HepG2 (cell line): ENCODE measurements around the gene MED15. TPM values are rescaled to one million over a fixed set of nuclear protein-coding genes. Genes with fewer than 3 reads are reported as not detected.

Experiments
- AKAP8 ChIP-seq: sonication (generic); formaldehyde crosslinking; IDR thresholded peaks from 2 replicates; pipeline ENCODE4 v1.5.1; 2020; ENCODE audit warnings: mild to moderate bottlenecking, missing genetic modification reagents
- ATF7-NPFF ChIP-seq: sonication (generic); formaldehyde crosslinking; IDR thresholded peaks from 2 replicates; pipeline ENCODE4 v1.8.1; 2023; ENCODE audit warnings: mild to moderate bottlenecking, low read depth, missing genetic modification reagents, moderate library complexity
- CBX1 ChIP-seq: IDR thresholded peaks from one replicate; pipeline ENCODE4 v1.6.1; 2016; ENCODE audit warnings: antibody characterized with exemption, low read depth
- CREM ChIP-seq, 2 experiments: sonication (generic) in 1 of 2; formaldehyde crosslinking in 1 of 2; IDR thresholded peaks; 2 replicates each; pipeline versions ENCODE4 v1.4.0 to v1.6.1; 2016 to 2020; ENCODE audit warnings: antibody characterized with exemption in 1 of 2, mild to moderate bottlenecking in 1 of 2, missing genetic modification reagents in 1 of 2
- HHEX ChIP-seq: IDR thresholded peaks from 2 replicates; pipeline ENCODE4 v1.6.1; 2016; ENCODE audit warnings: control low read depth
- HNRNPUL1 ChIP-seq: fragments of 200-400 bp; formaldehyde crosslinking; IDR thresholded peaks from 2 replicates; pipeline ENCODE4 v1.6.1; 2017; ENCODE audit warnings: low read depth, mild to moderate bottlenecking, low read length, moderate library complexity
- KAT8 ChIP-seq: IDR thresholded peaks from 2 replicates; pipeline ENCODE4 v1.6.1; 2016; ENCODE audit warnings: missing genetic modification reagents, missing compliant biosample characterization
- KDM3A ChIP-seq: IDR thresholded peaks from 2 replicates; pipeline ENCODE4 v1.6.1; 2018; ENCODE audit warnings: low read depth, missing compliant biosample characterization
- MTA3 ChIP-seq: sonication (generic); formaldehyde crosslinking; IDR thresholded peaks from 2 replicates; pipeline ENCODE4 v1.4.0; 2020; ENCODE audit warnings: missing genetic modification reagents
- NR1H2 ChIP-seq: sonication (generic); formaldehyde crosslinking; IDR thresholded peaks from 2 replicates; pipeline ENCODE4 v1.8.1; 2022; ENCODE audit warnings: low read depth, missing genetic modification reagents, borderline replicate concordance
- POLR2G ChIP-seq: fragments of 200-400 bp; formaldehyde crosslinking; IDR thresholded peaks from 2 replicates; pipeline ENCODE4 v1.6.1; 2018; ENCODE audit warnings: mild to moderate bottlenecking, low read depth, low read length, moderate library complexity
- RFXANK ChIP-seq: IDR thresholded peaks from 2 replicates; pipeline ENCODE4 v1.6.1; 2016
- SRSF4 ChIP-seq: fragments of 200-400 bp; formaldehyde crosslinking; IDR thresholded peaks from one replicate; pipeline ENCODE4 v1.6.1; 2018; ENCODE audit warnings: mild to moderate bottlenecking, low read depth, low read length, moderate library complexity; ENCODE audit not compliant: poor library complexity, severe bottlenecking
- WIZ ChIP-seq: sonication (generic); formaldehyde crosslinking; IDR thresholded peaks from 2 replicates; pipeline ENCODE4 v1.5.1; 2020; ENCODE audit warnings: mild to moderate bottlenecking, missing genetic modification reagents
- ZNF160 ChIP-seq: sonication (generic); formaldehyde crosslinking; IDR thresholded peaks from 2 replicates; pipeline ENCODE4 v1.8.0; 2022; ENCODE audit warnings: mild to moderate bottlenecking, inconsistent platforms, missing genetic modification reagents
- ZNF34 ChIP-seq: sonication (generic); formaldehyde crosslinking; IDR thresholded peaks from 2 replicates; pipeline ENCODE4 v1.4.0; 2020; ENCODE audit warnings: mild to moderate bottlenecking, missing genetic modification reagents, borderline replicate concordance
- ZNF510 ChIP-seq: sonication (generic); formaldehyde crosslinking; IDR thresholded peaks from 2 replicates; pipeline ENCODE4 v1.4.0; 2020; ENCODE audit warnings: low read depth, mild to moderate bottlenecking, missing genetic modification reagents
- ZNF747 ChIP-seq: sonication (generic); formaldehyde crosslinking; IDR thresholded peaks from 2 replicates; pipeline ENCODE4 v1.8.1; 2023; ENCODE audit warnings: missing genetic modification reagents, mild to moderate bottlenecking, borderline replicate concordance
- ZNF776 ChIP-seq: sonication (generic); formaldehyde crosslinking; IDR thresholded peaks from 2 replicates; pipeline ENCODE4 v1.4.0; 2020; ENCODE audit warnings: mild to moderate bottlenecking, missing genetic modification reagents
- polyA plus RNA-seq, 8 experiments: library from polyadenylated mRNA; depleted of rRNA in 3 of 8; stranded (reverse) in 7 of 8; unstranded in 1 of 8; fragments of >200 nt; fragmentation: Illumina TruSeq in 4 of 8; extraction: Trizol in 4 of 8; gene quantifications; 2 replicates each; pipeline versions ENCODE4 v1.2.1 to v1.2.3, GENCODE V29; 2011 to 2016; ENCODE audit warnings: low read depth in 4 of 8, missing spikeins in 1 of 8, mixed read lengths in 1 of 8; ENCODE audit not compliant: insufficient read depth in 1 of 8
- total RNA-seq, 5 experiments: library from RNA; depleted of rRNA; stranded (reverse); fragments of >200 nt; fragmentation: Illumina TruSeq; extraction: Trizol; gene quantifications; 2 replicates each; pipeline ENCODE4 v1.2.3, GENCODE V29; 2016; ENCODE audit warnings: low read depth in 1 of 5
- TF ChIP-seq, protein P1 (sequence below): sonication (generic); formaldehyde crosslinking; IDR thresholded peaks from 2 replicates; pipeline ENCODE4 v1.4.0; 2020; ENCODE audit warnings: missing genetic modification reagents
- TF ChIP-seq, protein P2 (sequence below): IDR thresholded peaks from 2 replicates; pipeline ENCODE4 v1.6.1; 2016; ENCODE audit warnings: missing genetic modification reagents, missing compliant biosample characterization
- TF ChIP-seq, protein P3 (sequence below): sonication (generic); formaldehyde crosslinking; IDR thresholded peaks from 2 replicates; pipeline ENCODE4 v1.4.0; 2020; ENCODE audit warnings: missing genetic modification reagents
- TF ChIP-seq, protein P4 (sequence below): sonication (generic); formaldehyde crosslinking; IDR thresholded peaks from 2 replicates; pipeline ENCODE4 v1.4.0; 2020; ENCODE audit warnings: missing genetic modification reagents

Gene MED15
- total and polyA plus RNA-seq, 2 of the 13 experiments (the other 11 are each of a cell fraction or from before 2014, with no cell fraction given) = 14.3 to 27.0 TPM

DNA sequence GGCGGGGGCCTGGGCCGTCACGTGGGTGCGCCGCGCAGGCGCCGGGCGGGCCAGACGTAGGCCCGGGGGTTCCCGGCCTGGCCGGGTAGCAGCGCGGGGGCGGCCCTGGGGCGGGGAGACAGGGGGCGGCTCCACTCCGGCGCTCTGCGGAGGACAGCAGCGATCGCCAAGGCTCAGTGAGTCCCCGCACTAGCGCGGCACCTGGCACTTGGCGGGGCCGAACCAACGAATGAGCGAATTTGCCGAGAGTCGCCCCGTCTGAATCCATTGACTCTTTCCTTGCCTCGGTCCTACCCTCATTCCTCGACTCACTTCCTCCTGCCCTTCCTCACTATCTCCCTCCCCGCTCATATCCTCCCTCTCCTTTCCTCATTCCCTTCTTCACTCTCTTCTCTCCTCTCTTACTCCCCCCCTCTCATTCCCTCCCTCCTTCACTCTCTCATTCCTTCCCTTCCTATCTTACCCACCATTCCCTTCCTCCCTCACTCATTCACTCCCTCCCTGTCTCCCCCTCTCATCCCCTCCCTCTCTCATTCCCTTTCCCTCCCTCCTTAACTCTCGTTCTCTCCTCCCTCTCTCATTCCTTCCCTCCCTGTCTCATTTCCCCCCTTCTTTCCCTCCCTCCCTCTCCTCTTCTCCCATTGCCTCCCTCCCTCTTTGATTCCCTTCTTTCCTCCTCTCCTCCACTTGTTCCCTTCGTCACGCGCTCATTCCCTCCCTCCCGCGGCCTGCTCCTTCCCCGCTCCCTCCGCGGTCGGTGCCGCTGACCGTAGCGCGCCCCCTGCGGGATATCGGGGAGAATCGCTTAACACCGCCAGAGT, 11.3 kb upstream of the MED15 start (continued):
- TF ChIP-seq HNRNPUL1 (no peak), ZNF34 (CRISPR knock-in tag) (no peak), MTA3 (no peak), ZNF747 (CRISPR knock-in tag) (0 out of 2 replicates have a peak, but pooled peaks have one; percentile 10), HHEX (CRISPR knock-in tag) (no peak), ZNF160 (CRISPR knock-in tag) (no peak; the same call in 1 of the 2 replicates), ZNF510 (CRISPR knock-in tag) (0 out of 2 replicates have a peak, but pooled peaks have one; percentile 25), KAT8 (CRISPR knock-in tag) (peak; percentile 42), NR1H2 (CRISPR knock-in tag) (0 out of 2 replicates have a peak, but pooled peaks have one; percentile 11), POLR2G (peak; percentile 80; the same call in 1 of the 2 replicates), CREM (IDR thresholded peaks at IDR 0.05) (no peak), CREM (CRISPR knock-in tag; IDR thresholded peaks at IDR 0.05) (no peak), ZNF776 (CRISPR knock-in tag) (0 out of 2 replicates have a peak, but pooled peaks have one; percentile 44), RFXANK (CRISPR knock-in tag) (0 out of 2 replicates have a peak, but pooled peaks have one; percentile 66), AKAP8 (CRISPR knock-in tag) (0 out of 2 replicates have a peak, but pooled peaks have one; percentile 26), ATF7-NPFF (no peak), CBX1 (no peak), WIZ (CRISPR knock-in tag) (no peak; the same call in 1 of the 2 replicates), SRSF4 (no peak), KDM3A (CRISPR knock-in tag) (peak; percentile 45; the same call in 1 of the 2 replicates)
- TF ChIP-seq, protein P1, sequence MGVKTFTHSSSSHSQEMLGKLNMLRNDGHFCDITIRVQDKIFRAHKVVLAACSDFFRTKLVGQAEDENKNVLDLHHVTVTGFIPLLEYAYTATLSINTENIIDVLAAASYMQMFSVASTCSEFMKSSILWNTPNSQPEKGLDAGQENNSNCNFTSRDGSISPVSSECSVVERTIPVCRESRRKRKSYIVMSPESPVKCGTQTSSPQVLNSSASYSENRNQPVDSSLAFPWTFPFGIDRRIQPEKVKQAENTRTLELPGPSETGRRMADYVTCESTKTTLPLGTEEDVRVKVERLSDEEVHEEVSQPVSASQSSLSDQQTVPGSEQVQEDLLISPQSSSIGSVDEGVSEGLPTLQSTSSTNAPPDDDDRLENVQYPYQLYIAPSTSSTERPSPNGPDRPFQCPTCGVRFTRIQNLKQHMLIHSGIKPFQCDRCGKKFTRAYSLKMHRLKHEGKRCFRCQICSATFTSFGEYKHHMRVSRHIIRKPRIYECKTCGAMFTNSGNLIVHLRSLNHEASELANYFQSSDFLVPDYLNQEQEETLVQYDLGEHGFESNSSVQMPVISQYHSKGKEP (CRISPR knock-in tag) = peak; percentile 56; the same call in 1 of the 2 replicates
- TF ChIP-seq, protein P2, sequence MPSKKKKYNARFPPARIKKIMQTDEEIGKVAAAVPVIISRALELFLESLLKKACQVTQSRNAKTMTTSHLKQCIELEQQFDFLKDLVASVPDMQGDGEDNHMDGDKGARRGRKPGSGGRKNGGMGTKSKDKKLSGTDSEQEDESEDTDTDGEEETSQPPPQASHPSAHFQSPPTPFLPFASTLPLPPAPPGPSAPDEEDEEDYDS = peak; percentile 59; the same call in 1 of the 2 replicates
- TF ChIP-seq, protein P3, sequence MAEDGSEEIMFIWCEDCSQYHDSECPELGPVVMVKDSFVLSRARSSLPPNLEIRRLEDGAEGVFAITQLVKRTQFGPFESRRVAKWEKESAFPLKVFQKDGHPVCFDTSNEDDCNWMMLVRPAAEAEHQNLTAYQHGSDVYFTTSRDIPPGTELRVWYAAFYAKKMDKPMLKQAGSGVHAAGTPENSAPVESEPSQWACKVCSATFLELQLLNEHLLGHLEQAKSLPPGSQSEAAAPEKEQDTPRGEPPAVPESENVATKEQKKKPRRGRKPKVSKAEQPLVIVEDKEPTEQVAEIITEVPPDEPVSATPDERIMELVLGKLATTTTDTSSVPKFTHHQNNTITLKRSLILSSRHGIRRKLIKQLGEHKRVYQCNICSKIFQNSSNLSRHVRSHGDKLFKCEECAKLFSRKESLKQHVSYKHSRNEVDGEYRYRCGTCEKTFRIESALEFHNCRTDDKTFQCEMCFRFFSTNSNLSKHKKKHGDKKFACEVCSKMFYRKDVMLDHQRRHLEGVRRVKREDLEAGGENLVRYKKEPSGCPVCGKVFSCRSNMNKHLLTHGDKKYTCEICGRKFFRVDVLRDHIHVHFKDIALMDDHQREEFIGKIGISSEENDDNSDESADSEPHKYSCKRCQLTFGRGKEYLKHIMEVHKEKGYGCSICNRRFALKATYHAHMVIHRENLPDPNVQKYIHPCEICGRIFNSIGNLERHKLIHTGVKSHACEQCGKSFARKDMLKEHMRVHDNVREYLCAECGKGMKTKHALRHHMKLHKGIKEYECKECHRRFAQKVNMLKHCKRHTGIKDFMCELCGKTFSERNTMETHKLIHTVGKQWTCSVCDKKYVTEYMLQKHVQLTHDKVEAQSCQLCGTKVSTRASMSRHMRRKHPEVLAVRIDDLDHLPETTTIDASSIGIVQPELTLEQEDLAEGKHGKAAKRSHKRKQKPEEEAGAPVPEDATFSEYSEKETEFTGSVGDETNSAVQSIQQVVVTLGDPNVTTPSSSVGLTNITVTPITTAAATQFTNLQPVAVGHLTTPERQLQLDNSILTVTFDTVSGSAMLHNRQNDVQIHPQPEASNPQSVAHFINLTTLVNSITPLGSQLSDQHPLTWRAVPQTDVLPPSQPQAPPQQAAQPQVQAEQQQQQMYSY (CRISPR knock-in tag) = no peak
- TF ChIP-seq, protein P4, sequence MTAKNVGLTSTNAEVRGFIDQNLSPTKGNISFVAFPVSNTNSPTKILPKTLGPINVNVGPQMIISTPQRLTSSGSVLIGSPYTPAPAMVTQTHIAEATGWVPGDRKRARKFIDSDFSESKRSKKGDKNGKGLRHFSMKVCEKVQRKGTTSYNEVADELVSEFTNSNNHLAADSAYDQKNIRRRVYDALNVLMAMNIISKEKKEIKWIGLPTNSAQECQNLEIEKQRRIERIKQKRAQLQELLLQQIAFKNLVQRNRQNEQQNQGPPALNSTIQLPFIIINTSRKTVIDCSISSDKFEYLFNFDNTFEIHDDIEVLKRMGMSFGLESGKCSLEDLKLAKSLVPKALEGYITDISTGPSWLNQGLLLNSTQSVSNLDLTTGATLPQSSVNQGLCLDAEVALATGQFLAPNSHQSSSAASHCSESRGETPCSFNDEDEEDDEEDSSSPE = peak; percentile 81
